Glutamatergic neuron (in vitro differentiated cells): Measurements from ENCODE around the gene MRO. TPM values are rescaled to one million over a fixed set of nuclear protein-coding genes. Genes with fewer than 3 reads are reported as not detected.

Experiments
- DNase-seq: peaks from one replicate; pipeline ENCODE4 v3.0.0; 2022
- H3K27ac Mint-ChIP-seq: one replicate; pipeline ENCODE4 v1.8.0; 2020; ENCODE audit warnings: mild to moderate bottlenecking, mixed read lengths, inconsistent platforms; ENCODE audit not compliant: unreplicated experiment
- H3K27me3 Mint-ChIP-seq: one replicate; pipeline ENCODE4 v1.8.0; 2020; ENCODE audit warnings: mild to moderate bottlenecking, moderate library complexity, mixed read lengths, inconsistent platforms; ENCODE audit not compliant: unreplicated experiment
- H3K36me3 Mint-ChIP-seq: one replicate; pipeline ENCODE4 v1.8.0; 2020; ENCODE audit warnings: mild to moderate bottlenecking, mixed read lengths, inconsistent platforms; ENCODE audit not compliant: unreplicated experiment
- H3K4me1 Mint-ChIP-seq: one replicate; pipeline ENCODE4 v1.8.0; 2020; ENCODE audit warnings: mild to moderate bottlenecking, low read depth, mixed read lengths, inconsistent platforms; ENCODE audit not compliant: unreplicated experiment
- H3K4me3 Mint-ChIP-seq: one replicate; pipeline ENCODE4 v1.8.0; 2020; ENCODE audit warnings: mild to moderate bottlenecking, mixed read lengths, inconsistent platforms; ENCODE audit not compliant: unreplicated experiment
- H3K9me3 Mint-ChIP-seq: one replicate; pipeline ENCODE4 v1.8.0; 2020; ENCODE audit warnings: mild to moderate bottlenecking, moderate library complexity, mixed read lengths, inconsistent platforms; ENCODE audit not compliant: unreplicated experiment
- CTCF ChIP-seq: fragments of 200-600 bp; sonication (generic); IDR thresholded peaks from one replicate; pipeline ENCODE4 v1.5.0; 2021; ENCODE audit not compliant: partially characterized antibody, unreplicated experiment
- total RNA-seq: library from RNA; stranded (reverse); fragmentation: NEBNext Ultra II Directional; extraction: Animal tissue kit (Norgen Biotek cat#: 25700); gene quantifications from one replicate; pipeline ENCODE4 v1.2.1, GENCODE V29; 2021; ENCODE audit not compliant: unreplicated experiment

MRO gene
- total RNA-seq, 1 donor from 2014 or later, result not detected

- DNase-seq, result no peak
- H3K4me3 Mint-ChIP-seq, result no peak overlapping the region
- H3K9me3 Mint-ChIP-seq, result no peaks in the 10 kb centered on the region
- TF ChIP-seq CTCF, result no peak
- H3K27me3 Mint-ChIP-seq, result no peaks in the 10 kb centered on the region
- no peaks in the 10 kb centered on the region for H3K36me3 Mint-ChIP-seq
- no peaks in the 10 kb centered on the region for H3K4me1 Mint-ChIP-seq
- no peak overlapping the region for H3K27ac Mint-ChIP-seq
These were observed 43.4 kb downstream of the MRO start for GRCh38 chr18:50776383-50776782.

- Mint-ChIP-seq H3K27ac (no peak overlapping the region), H3K27me3 (no peaks in the 10 kb centered on the region)
These were observed 44.1 kb downstream of the MRO start for GRCh38 chr18:50775726-50776125.

GRCh38 chr18:50775207-50775606 is 44.6 kb downstream of the MRO start:
- Mint-ChIP-seq H3K36me3 (no peaks in the 10 kb centered on the region), H3K9me3 (no peaks in the 10 kb centered on the region), H3K27ac (no peak overlapping the region)

More at GRCh38 chr18:50775726-50776125, 44.1 kb downstream of the MRO start:
- no peaks in the 10 kb centered on the region for H3K4me1 Mint-ChIP-seq
- H3K4me3 Mint-ChIP-seq, result no peak overlapping the region
- H3K9me3 Mint-ChIP-seq, result no peaks in the 10 kb centered on the region
- no peak for DNase-seq
- TF ChIP-seq CTCF, result no peak
- no peaks in the 10 kb centered on the region for H3K36me3 Mint-ChIP-seq

GRCh38 chr18:50769463-50769862 is 50.4 kb downstream of the MRO start:
- Mint-ChIP-seq H3K4me3 (no peak overlapping the region), H3K27me3 (peaks cover 2% of the 10 kb centered on the region), H3K9me3 (peaks cover 9% of the 10 kb centered on the region), H3K36me3 (peaks cover 9% of the 10 kb centered on the region), H3K27ac (no peak overlapping the region), H3K4me1 (no peaks in the 10 kb centered on the region)
- no peak for DNase-seq
- no peak for TF ChIP-seq CTCF

More at GRCh38 chr18:50775207-50775606, 44.6 kb downstream of the MRO start:
- no peaks in the 10 kb centered on the region for H3K27me3 Mint-ChIP-seq
- no peak overlapping the region for H3K4me3 Mint-ChIP-seq
- no peak for DNase-seq
- H3K4me1 Mint-ChIP-seq, result no peaks in the 10 kb centered on the region
- no peak for TF ChIP-seq CTCF

GRCh38 chr18:50757358-50757757 is 62.5 kb downstream of the MRO start:
- Mint-ChIP-seq H3K27ac (no peak overlapping the region), H3K4me1 (no peaks in the 10 kb centered on the region)

More at GRCh38 chr18:50757358-50757757, 62.5 kb downstream of the MRO start:
- Mint-ChIP-seq H3K36me3 (no peaks in the 10 kb centered on the region), H3K4me3 (no peak overlapping the region), H3K27me3 (peaks cover 2% of the 10 kb centered on the region), H3K9me3 (peaks cover 1% of the 10 kb centered on the region)
- no peak for DNase-seq
- no peak for TF ChIP-seq CTCF
